NCI-H82 (cell line): ENCODE data around the gene PGC.

Experiments used
- DNase-seq: peaks from one replicate; lab custom pipeline; 2025; lab: John Stamatoyannopoulos, UW

The PGC gene

DNA sequence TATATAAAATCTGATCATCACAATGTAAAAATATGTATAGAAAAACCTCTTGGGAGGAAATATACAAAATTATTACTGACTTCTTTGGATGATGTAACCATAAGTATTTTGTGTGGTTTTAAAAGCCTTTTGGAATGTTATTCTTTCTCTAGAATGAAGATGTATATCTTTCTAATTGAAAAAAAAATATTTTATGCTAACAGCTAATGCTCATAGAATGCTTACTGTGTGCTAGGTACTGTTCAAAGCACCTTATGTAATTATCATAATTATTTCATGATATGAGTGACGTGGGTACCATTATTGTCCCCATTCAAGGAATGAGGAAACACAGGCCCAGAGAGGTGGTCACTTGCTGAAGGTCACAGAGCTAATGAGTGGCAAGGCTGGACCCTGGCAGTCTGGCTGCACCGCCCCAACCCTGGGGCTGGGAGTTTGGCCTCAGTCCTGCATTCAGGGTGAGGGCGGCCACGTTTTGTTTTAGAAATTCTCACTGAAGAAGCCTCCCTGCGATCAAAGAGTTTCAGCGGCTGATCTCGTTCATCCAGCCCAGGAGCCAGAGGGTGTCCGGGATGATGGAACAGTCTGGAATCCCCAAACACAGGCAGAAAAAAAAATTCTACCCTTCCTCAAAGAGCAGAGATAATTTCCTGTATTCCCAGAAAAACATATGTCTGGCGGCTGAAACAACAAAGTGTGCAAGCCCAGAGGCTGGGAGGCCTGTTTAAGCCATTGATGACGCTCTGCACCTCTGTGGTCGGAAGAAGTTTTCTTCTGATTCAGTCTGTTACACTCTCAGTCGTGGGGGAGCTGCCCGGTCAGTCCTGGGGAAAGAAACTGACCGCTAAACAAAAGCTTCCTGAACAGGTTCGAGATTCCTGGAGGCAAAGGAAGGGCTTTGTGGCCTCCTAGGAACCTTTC, 49.1 kb downstream of the PGC start:
- no peak for DNase-seq

DNA sequence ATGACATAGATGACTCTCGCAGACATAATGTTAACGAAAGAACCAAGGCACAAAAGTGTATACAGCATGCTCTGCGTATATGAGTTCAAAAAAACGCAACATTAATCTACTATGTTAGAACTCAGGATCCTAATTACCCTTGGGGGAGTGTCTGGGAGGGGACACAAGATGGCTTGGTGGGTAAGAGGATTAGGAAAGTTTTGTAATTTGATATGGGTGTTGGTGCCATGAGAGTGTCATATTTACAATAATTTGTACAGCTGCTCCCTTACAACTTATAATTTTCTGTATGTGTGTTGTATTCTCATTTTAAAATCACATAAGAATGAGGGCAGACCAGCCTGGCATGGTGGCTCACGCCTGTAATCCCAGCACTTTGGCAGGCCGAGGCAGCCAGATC, 50.4 kb downstream of the PGC start:
- DNase-seq, result peak; percentile 81

DNA sequence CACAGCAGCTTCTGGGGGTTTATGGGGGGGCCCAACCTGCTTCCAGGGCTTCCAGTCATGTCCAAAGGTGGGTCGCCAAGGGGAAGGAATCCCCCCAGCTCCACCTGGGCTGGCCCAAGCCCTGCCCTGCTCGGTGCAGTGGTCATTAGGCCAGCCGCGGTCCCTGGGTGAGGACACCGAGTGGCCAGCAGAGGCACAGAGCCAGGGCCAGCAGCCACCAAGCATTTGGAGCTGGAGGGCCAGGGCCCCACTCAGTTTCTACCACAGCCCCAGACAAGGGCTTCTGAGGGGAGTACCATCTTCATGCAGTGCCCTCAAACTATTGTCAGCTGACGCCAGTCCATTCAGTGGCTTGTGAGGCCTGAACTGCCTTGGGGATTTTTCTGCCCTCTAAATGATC, 51.4 kb downstream of the PGC start:
- no peak for DNase-seq

DNA sequence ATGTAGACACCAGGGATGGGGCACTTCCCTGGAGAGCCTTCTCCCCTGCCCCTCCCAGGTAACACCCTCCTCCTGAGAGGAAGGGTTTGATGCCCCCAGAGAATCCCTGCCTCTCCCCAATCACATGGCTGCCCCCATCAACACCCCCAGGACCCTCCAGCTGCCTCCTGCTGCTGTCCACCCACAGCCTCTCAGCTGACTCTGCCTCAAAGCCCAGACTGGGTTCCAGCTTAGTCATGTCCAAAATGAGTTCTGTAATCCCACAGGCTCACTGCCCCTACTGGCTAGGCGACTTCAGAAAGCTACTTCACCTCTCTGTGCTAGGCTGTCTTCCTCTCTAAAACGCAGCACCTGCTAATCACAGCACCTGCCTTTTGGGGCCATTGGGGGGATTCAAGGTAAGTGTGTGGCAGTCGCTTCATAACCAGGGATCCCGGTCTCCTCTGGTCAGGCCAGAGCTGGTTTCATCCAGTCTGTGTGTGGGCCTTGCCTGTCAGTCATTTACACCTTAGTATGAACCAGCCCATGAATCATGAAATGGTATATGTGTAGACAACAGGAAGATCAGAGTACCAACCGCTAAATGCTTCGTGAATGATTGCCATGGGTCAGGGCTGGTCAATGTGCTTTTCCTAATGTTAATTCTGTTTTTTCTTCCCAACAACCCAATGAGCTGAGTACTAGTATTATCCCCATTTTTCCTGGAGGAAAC, 52.2 kb downstream of the PGC start:
- DNase-seq, result no peak

DNA sequence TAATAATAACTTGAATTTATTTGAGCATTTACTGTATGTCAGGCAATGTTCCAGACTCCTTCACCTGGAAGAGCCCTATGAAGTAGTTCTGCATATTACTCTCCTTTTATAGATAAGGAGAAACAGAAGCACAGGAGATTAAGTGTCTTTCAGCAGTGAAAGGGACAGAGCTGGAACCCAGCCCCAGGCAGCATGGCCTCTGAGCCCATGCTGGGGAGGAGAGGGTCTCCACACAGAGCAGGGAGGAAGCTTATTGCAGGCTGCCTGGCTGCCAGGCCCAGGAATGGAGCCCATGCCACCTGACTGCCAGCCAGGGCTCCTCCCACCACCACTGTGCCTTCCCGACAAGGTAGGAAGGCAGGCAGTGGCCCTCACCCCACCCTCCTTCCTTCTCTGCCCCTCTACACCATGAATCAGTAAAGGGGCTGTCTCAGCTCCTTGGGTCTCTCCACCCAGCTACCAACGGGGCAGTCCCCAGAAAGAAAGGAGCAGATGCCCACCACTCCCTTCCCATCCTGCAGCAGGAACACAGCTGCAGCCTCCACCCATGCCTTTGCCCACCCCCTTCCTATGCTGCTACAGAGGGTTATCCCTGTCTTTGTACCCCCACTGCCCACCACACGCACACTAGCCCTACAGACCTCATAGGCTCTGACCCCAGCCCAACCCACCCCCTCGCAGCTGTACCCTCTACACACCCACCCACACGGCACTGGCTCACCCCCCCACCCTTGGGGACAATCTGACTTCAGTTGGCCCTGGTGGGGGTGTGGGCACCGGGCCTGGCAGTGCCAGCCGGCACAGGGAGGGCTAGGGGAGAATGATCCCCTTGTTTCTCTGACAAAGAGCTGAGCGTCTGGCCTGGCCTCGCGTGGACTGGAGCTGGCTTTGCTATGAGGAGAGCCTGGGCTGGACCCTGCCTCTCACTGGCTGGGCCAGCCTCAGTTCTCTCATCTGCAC, 53.6 kb downstream of the PGC start:
- DNase-seq, result no peak

DNA sequence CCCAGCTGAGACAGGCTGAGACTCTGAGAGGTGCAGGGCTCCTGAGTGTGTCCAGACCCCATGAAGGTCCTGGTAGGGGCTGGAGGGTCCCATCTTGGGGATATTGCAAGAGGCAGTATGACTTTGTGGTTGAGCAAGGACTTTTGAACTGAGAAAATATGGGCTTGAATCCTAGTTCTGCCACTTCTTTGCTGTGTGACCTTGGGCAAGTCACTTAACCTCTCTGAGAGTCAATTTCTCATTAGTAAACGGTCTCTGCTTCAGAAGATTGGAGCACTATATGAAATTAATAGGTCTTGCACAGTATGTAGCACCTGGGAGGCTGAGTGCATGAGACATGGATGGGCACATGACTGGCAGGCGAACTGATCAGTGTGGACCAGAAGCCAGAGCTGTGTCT, 54.5 kb downstream of the PGC start:
- DNase-seq, result no peak

DNA sequence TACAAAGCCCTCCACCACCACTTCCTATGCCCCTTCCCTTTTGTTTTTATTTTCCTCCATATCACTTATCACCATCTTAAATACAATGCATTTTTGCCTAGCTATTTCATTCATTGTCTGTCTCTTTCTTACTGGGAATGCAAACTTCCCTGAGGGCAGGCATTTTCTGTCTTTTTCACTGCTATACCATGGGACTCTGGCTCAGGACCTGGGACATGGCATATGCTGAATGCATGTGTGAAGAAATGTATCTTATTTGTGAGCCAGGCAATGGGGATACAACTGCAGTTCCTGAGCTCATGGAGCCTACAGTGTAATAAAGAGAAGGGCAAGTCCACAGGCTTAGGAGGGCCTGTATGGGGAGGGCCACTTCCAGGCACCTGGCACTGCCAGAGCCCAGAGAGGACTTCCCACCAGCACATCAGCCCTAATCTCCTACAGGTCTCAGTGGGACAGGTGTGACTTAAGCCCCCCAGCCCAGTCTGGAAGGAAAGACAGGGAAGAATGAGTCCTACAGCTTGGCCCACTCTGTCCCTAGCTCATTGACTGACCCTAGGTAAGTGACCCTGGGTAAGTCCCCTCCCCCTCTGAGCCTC, 55.0 kb downstream of the PGC start:
- DNase-seq, result no peak

DNA sequence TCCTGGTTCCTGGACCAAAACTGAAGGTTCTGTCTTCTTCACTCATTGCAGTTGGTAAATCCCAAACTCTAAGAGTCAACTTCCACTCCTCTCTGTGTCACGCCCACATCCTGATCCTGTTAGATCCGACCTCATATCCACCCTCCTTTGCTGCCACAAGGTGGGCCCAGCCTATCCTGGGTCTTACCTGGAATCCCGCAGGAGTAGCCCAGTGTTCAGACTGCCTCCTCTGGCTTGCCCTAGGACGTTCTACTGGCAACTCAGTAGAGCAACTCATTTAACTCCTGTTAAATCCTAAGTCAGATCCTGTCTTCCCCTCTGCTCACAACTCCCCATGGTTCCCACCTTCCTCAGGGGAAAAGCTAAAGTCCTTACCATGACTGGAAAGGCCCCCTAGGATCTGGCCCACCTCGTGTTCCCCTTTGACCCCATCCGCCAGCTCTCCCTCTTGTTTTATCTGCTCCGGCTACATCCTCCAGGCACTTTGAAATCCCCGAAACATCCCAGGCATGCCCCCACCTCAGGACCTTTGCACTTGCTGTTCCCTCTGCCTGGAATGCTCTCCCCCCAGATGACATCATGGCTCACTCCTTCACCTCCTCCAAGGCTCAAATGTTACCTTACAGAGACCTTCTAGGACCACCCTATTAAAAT, 55.6 kb downstream of the PGC start:
- peak; percentile 30 for DNase-seq

DNA sequence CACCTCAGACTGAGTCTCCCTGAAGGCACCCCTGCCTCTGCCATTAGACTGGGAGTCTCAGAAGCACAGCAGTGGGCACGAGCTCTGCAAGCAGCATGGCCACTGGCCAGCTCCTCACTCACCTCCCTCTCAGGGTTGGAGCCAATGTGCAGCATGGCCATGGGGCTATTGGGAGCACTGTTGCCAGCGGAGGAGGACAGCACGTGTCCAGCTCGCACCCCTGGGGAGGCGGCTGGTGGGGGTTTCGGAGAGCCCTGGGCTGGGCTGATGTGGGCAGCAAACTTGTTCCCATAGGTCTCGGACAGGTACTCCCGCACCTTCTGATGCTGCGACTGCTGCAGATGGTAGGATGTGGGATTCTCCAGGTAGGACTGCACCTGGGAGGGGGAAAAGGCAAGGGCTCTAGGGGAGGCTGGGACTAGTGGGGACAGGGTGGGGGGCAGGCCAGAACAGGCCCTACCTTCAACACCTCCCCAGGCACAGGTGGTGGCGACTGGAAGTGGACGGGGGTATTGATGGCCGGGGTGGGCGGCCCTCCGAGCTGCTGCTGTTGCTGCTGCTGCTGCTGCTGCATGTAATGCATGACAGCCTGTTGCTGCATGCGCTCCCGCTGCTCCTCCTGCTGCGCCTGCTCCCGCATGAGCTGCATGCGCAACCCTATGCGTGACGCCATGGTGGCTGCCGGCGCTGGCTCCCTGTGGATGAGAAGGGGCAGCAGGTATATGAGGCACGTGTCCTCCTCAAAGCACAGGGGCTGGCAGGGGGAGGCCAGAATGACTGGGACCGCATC, 56.5 kb downstream of the PGC start:
- no peak for DNase-seq

DNA sequence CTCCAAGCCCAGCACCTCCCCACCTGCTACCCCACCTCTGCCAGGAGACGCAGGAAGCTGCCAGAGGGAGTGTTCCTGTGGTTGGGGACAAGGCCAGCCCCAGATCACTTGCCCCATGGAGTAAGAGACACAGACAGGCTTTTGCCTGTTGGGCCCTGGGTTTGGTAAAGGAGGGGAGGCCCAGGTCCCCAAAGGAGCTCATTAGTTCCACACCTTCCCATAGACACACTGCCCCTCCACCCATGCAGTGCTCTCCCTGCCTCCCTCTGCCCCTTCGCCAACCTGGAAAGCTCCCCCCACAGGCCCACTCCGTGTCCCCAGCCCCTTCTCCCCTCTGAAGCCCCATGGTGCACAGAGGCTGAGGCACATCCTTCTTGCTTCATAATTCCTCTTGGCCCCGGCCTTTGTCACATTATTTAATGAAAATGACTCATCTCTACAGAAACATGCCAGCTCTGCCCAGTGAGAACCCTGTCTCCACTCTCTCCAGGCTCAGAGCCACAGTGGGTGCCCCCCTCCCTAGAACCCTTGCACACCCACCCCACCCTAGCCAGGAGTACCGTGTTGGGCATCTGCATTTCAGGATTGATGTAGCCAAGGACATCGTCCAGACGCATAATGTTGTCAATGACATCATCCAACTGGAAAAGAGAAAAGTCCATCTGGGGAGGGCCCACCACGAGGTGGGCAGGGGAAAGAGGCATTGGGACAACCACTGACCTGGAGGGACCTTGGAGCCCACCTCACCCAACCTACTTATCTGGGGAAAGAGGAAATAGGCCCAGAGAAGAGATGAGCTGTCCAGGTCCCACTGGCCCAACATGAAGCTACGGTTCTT, 57.8 kb downstream of the PGC start:
- no peak for DNase-seq

DNA sequence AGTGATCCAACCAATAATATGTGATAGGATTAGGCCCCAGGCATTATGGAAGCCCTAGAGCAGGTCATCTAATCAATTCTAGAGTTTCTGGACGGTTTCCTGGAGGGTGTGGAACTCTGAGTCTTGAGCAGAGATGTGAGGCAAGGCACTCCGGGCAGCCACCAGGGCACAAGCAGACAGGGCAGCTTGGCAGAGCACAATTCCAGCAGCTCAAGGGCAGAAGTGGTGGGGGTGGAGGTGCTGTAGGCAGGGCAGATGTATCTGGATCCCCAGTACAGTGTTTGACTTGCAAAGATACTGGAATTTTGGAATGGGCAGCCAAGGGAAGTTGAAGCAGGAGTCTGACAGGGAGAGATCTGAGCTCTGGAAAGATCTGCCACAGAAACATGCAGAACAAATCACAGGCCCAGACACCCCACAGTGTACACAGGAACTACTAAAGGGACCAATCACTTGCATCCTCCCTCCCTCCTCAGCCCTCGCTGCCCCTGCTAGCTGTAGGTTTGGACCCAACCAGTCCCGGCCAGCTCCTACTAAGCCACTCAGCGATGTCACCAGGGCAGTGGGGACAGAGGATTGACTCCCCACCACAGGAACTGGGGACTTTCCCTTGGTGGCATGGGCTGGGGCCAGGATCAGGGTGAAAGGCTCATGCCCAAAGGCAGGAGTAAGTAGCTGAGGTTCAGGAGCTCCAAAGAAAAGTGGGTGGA, 58.8 kb downstream of the PGC start:
- DNase-seq, result no peak

DNA sequence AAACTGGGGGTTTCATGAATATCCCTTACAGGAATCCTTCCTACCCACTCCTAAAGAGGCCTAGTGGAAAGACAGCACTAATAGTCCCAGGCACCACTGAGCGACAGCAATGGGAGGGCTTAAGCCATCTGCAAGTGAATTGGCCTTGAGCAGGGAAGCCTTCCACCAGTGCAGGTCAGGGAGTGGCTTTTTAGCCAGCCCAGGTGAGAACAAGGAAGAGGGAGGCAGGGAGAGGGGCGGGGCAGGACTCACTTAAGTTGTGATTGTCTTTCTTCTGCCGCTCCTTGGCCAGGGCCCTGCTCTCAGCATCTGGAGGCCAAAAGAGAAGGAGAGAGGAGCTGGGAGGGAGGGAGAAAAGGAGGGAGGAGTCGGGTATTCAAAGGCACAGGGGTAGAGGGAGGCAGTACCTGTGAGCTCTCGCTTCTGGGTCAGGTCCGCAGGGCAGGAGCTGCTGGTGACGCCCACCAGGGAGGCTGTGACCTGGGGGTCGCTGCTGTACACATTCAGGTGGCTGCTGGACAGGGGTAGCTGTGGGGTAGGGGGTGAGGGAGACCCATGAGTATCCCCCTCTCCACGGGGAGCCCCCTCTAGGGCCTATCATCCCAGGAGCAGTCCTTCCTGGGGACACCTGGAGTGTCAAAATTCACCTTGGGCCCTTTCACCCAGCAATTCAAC, 59.6 kb downstream of the PGC start:
- no peak for DNase-seq
